Neural progenitor cell (in vitro differentiated cells): ENCODE results near the gene UBXN7. TPM values are rescaled to one million over a fixed set of nuclear protein-coding genes. Genes with fewer than 3 reads are reported as not detected.
"Not testable (repeated sequence)": the region's sequence is repeated elsewhere in the genome, so short reads cannot be mapped to it uniquely, and the experiment has no call there.

Experiments
- DNase-seq: peaks from one replicate; pipeline ENCODE4 v3.0.0-alpha.2; 2016; ENCODE audit warnings: low spot score
- H2AFZ ChIP-seq: fragments of 200-600 bp; sonication (generic); replicated peaks from 2 replicates; pipeline ENCODE4 v1.6.1; 2016; ENCODE audit warnings: antibody characterized with exemption
- H3F3A ChIP-seq: fragments of 200-600 bp; sonication (generic); 2 replicates; pipeline ENCODE4 v1.6.1; 2016; ENCODE audit warnings: antibody characterized with exemption, low read depth
- H3K27ac ChIP-seq: fragments of 200-600 bp; sonication (generic); 2 replicates; pipeline ENCODE4 v1.5.1; 2016; ENCODE audit warnings: mild to moderate bottlenecking
- H3K27me3 ChIP-seq: fragments of 200-600 bp; sonication (generic); 2 replicates; pipeline ENCODE4 v1.6.1; 2016; ENCODE audit warnings: mild to moderate bottlenecking, moderate library complexity
- H3K36me3 ChIP-seq: fragments of 200-600 bp; sonication (generic); 2 replicates; pipeline ENCODE4 v1.5.1; 2016
- H3K4me1 ChIP-seq: fragments of 200-600 bp; sonication (generic); 2 replicates; pipeline ENCODE4 v1.6.1; 2016; ENCODE audit warnings: mixed run types
- H3K4me2 ChIP-seq: fragments of 200-600 bp; sonication (generic); 2 replicates; pipeline ENCODE4 v1.6.1; 2016
- H3K4me3 ChIP-seq: fragments of 200-600 bp; sonication (generic); 2 replicates; pipeline ENCODE4 v1.5.1; 2016
- H3K79me2 ChIP-seq: fragments of 200-600 bp; sonication (generic); 2 replicates; pipeline ENCODE4 v1.6.1; 2016; ENCODE audit warnings: low read depth
- H3K9ac ChIP-seq: fragments of 200-600 bp; sonication (generic); 2 replicates; pipeline ENCODE4 v1.6.1; 2016
- H3K9me3 ChIP-seq: fragments of 200-600 bp; sonication (generic); 2 replicates; pipeline ENCODE4 v1.5.1; 2016; ENCODE audit warnings: low read depth
- H4K20me1 ChIP-seq: fragments of 200-600 bp; sonication (generic); 2 replicates; pipeline ENCODE4 v1.6.1; 2016; ENCODE audit warnings: low read depth
- H3K27ac Mint-ChIP-seq: 3 replicates; pipeline ENCODE4 v1.8.0; 2021; ENCODE audit warnings: mixed read lengths
- H3K27me3 Mint-ChIP-seq: 2 replicates; pipeline ENCODE4 v1.8.0; 2022; ENCODE audit warnings: low read depth, mild to moderate bottlenecking, inconsistent platforms, moderate library complexity, mixed read lengths; ENCODE audit not compliant: insufficient read depth
- H3K36me3 Mint-ChIP-seq: 3 replicates; pipeline ENCODE4 v1.8.0; 2021; ENCODE audit warnings: mixed read lengths
- H3K4me1 Mint-ChIP-seq: 3 replicates; pipeline ENCODE4 v1.8.0; 2021; ENCODE audit warnings: mixed read lengths
- H3K4me3 Mint-ChIP-seq: 3 replicates; pipeline ENCODE4 v1.8.0; 2021; ENCODE audit warnings: mild to moderate bottlenecking, moderate library complexity, mixed read lengths
- H3K9me3 Mint-ChIP-seq: 3 replicates; pipeline ENCODE4 v1.8.0; 2020; ENCODE audit warnings: mixed read lengths
- EZH2 ChIP-seq: fragments of 200-600 bp; sonication (generic); IDR thresholded peaks from 2 replicates; pipeline ENCODE4 v1.6.1; 2017; ENCODE audit warnings: antibody characterized with exemption, mild to moderate bottlenecking, moderate library complexity
- EZH2phosphoT487 ChIP-seq: fragments of 200-600 bp; sonication (generic); IDR thresholded peaks from 2 replicates; pipeline ENCODE4 v1.6.1; 2017; ENCODE audit warnings: antibody characterized with exemption
- total RNA-seq: library from RNA; depleted of rRNA; stranded (reverse); fragments of >200 nt; gene quantifications from 2 replicates; pipeline ENCODE4 v1.2.3, GENCODE V29; 2015; ENCODE audit warnings: low replicate concordance
- TF ChIP-seq, protein P1 (sequence below): fragments of 200-600 bp; sonication (generic); IDR thresholded peaks from 2 replicates; pipeline ENCODE4 v1.5.1; 2017; ENCODE audit warnings: antibody characterized with exemption, mild to moderate bottlenecking

UBXN7 gene
- total RNA-seq, 1 donor from 2014 or later = 68.7 TPM

GRCh38 chr3:196388956-196389355 lies 43.3 kb downstream of the UBXN7 start:
- DNase-seq = no peak
- Histone ChIP-seq H3K4me1 (no peaks in the 10 kb centered on the region), H3K27me3 (no peaks in the 10 kb centered on the region), H3K36me3 (peaks cover 30% of the 10 kb centered on the region), H3K79me2 (peaks cover 44% of the 10 kb centered on the region), H4K20me1 (no peaks in the 10 kb centered on the region), H2AFZ (no peak overlapping the region), H3K27ac (no peak overlapping the region), H3F3A (no peaks in the 10 kb centered on the region), H3K4me3 (no peak overlapping the region), H3K9ac (no peak overlapping the region), H3K9me3 (peaks cover 4% of the 10 kb centered on the region), H3K4me2 (no peak overlapping the region)
- no peaks in the 10 kb centered on the region for H3K4me1 Mint-ChIP-seq
- peaks cover 2% of the 10 kb centered on the region for H3K27me3 Mint-ChIP-seq
- no peak overlapping the region for H3K4me3 Mint-ChIP-seq
- no peak overlapping the region for H3K27ac Mint-ChIP-seq
- TF ChIP-seq EZH2phosphoT487 (no peak), EZH2 (no peak)
- TF ChIP-seq, protein P1, sequence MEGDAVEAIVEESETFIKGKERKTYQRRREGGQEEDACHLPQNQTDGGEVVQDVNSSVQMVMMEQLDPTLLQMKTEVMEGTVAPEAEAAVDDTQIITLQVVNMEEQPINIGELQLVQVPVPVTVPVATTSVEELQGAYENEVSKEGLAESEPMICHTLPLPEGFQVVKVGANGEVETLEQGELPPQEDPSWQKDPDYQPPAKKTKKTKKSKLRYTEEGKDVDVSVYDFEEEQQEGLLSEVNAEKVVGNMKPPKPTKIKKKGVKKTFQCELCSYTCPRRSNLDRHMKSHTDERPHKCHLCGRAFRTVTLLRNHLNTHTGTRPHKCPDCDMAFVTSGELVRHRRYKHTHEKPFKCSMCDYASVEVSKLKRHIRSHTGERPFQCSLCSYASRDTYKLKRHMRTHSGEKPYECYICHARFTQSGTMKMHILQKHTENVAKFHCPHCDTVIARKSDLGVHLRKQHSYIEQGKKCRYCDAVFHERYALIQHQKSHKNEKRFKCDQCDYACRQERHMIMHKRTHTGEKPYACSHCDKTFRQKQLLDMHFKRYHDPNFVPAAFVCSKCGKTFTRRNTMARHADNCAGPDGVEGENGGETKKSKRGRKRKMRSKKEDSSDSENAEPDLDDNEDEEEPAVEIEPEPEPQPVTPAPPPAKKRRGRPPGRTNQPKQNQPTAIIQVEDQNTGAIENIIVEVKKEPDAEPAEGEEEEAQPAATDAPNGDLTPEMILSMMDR = no peak
- H3K9me3 Mint-ChIP-seq = peaks cover 49% of the 10 kb centered on the region
- H3K36me3 Mint-ChIP-seq = peaks cover 75% of the 10 kb centered on the region

- H3K27ac Mint-ChIP-seq, H3K27me3 ChIP-seq, H2AFZ ChIP-seq, H3K4me3 ChIP-seq, H3F3A ChIP-seq, H3K4me1 ChIP-seq, H3K9ac ChIP-seq, H4K20me1 ChIP-seq, H3K4me3 Mint-ChIP-seq, H3K4me2 ChIP-seq, H3K4me1 Mint-ChIP-seq, H3K9me3 ChIP-seq, H3K27ac ChIP-seq, H3K27me3 Mint-ChIP-seq, DNase-seq: not testable (repeated sequence)
- peaks cover 54% of the 10 kb centered on the region for H3K79me2 ChIP-seq
- peaks cover 23% of the 10 kb centered on the region for H3K36me3 ChIP-seq
- peaks cover 78% of the 10 kb centered on the region for H3K36me3 Mint-ChIP-seq
- H3K9me3 Mint-ChIP-seq = peaks cover 58% of the 10 kb centered on the region
Observed at GRCh38 chr3:196387941-196388340, 44.3 kb downstream of the UBXN7 start.

GRCh38 chr3:196386797-196387196 lies 45.4 kb downstream of the UBXN7 start:
- not testable (repeated sequence) for H3K9ac ChIP-seq, H4K20me1 ChIP-seq, H3K4me1 ChIP-seq, H3K27ac Mint-ChIP-seq, H3K4me1 Mint-ChIP-seq, H3K9me3 ChIP-seq, H3F3A ChIP-seq, H3K27me3 ChIP-seq, H2AFZ ChIP-seq, H3K27me3 Mint-ChIP-seq, H3K4me2 ChIP-seq, H3K4me3 ChIP-seq, H3K27ac ChIP-seq, DNase-seq, H3K4me3 Mint-ChIP-seq
- peaks cover 81% of the 10 kb centered on the region for H3K36me3 Mint-ChIP-seq
- peaks cover 67% of the 10 kb centered on the region for H3K9me3 Mint-ChIP-seq
- Histone ChIP-seq H3K36me3 (peaks cover 19% of the 10 kb centered on the region), H3K79me2 (peaks cover 58% of the 10 kb centered on the region)

GRCh38 chr3:196386034-196386433 lies 46.2 kb downstream of the UBXN7 start:
- H3K9ac ChIP-seq, DNase-seq, H3K27me3 Mint-ChIP-seq, H4K20me1 ChIP-seq, H3K4me2 ChIP-seq, H3F3A ChIP-seq, H3K27ac Mint-ChIP-seq, H3K27me3 ChIP-seq, H3K4me3 ChIP-seq, H3K9me3 ChIP-seq, H3K27ac ChIP-seq, H3K4me3 Mint-ChIP-seq, H2AFZ ChIP-seq, H3K4me1 Mint-ChIP-seq, H3K4me1 ChIP-seq: not testable (repeated sequence)
- Histone ChIP-seq H3K36me3 (peaks cover 15% of the 10 kb centered on the region), H3K79me2 (peaks cover 66% of the 10 kb centered on the region)
- Mint-ChIP-seq H3K9me3 (peaks cover 72% of the 10 kb centered on the region), H3K36me3 (peaks cover 86% of the 10 kb centered on the region)

- not testable (repeated sequence) for H3K9me3 ChIP-seq, H3K27me3 Mint-ChIP-seq, H2AFZ ChIP-seq, H3K4me3 ChIP-seq, H3K27ac ChIP-seq, H3K4me1 ChIP-seq, H3K9ac ChIP-seq, H3K4me1 Mint-ChIP-seq, H3K4me3 Mint-ChIP-seq, DNase-seq, H4K20me1 ChIP-seq, H3F3A ChIP-seq, H3K36me3 ChIP-seq, H3K27me3 ChIP-seq, H3K27ac Mint-ChIP-seq, H3K4me2 ChIP-seq
- Mint-ChIP-seq H3K9me3 (peaks cover 73% of the 10 kb centered on the region), H3K36me3 (peaks cover 84% of the 10 kb centered on the region)
- peaks cover 67% of the 10 kb centered on the region for H3K79me2 ChIP-seq
Observed at GRCh38 chr3:196385446-196385845, 46.8 kb downstream of the UBXN7 start.
